GM18508 (cell line): ENCODE data around the gene BST2.

Experiments
- ATAC-seq: cut with Tn5 transposase; IDR thresholded peaks from one replicate; pipeline ENCODE4 v1.9.1; 2021; ENCODE audit warnings: moderate number of reproducible peaks; ENCODE audit not compliant: insufficient read depth, unreplicated experiment

Gene BST2

GRCh38 chr19:17419621-17420474 lies 14.4 kb upstream of the BST2 start, which contains the start of gene MVB12A:
MVB12A (plus strand) TSS chr19:17420047; CDS start chr19:17420136, 89 bp downstream.
- no peak for ATAC-seq

- ATAC-seq = no peak
These were observed 13.8 kb upstream of the BST2 start for GRCh38 chr19:17419154-17419620.

- ATAC-seq = no peak
These were observed 13.3 kb upstream of the BST2 start for GRCh38 chr19:17418710-17419109.

- no peak for ATAC-seq
These were observed 9.7 kb upstream of the BST2 start for GRCh38 chr19:17415121-17415520.

GRCh38 chr19:17414097-17414496 lies 8.7 kb upstream of the BST2 start:
- ATAC-seq = no peak

- ATAC-seq = no peak
These were observed 6.4 kb upstream of the BST2 start for GRCh38 chr19:17411801-17412200.

- no peak for ATAC-seq
These were observed 4.6 kb upstream of the BST2 start for GRCh38 chr19:17409990-17410389.

- no peak for ATAC-seq
These were observed 1.4 kb upstream of the BST2 start for GRCh38 chr19:17406887-17407196.

- ATAC-seq = no peak
These were observed 836 bp upstream of the BST2 start for GRCh38 chr19:17406046-17406886.

GRCh38 chr19:17404621-17405249 lies 695 bp downstream of the BST2 start:
- ATAC-seq = peak; percentile 3

GRCh38 chr19:17404015-17404414 lies 1.4 kb downstream of the BST2 start:
- ATAC-seq = no peak

- no peak for ATAC-seq
These were observed 2.2 kb downstream of the BST2 start for GRCh38 chr19:17402982-17403855.

- ATAC-seq = no peak
These were observed 3.8 kb downstream of the BST2 start for GRCh38 chr19:17401628-17402027.

- no peak for ATAC-seq
These were observed 6.4 kb downstream of the BST2 start for GRCh38 chr19:17398902-17399527.

- no peak for ATAC-seq
These were observed 10.5 kb downstream of the BST2 start for GRCh38 chr19:17394891-17395415.

- no peak for ATAC-seq
These were observed 11.5 kb downstream of the BST2 start, which contains the start of gene CCDC194 for GRCh38 chr19:17393914-17394313. CCDC194 (minus strand) TSS chr19:17394196; CDS start chr19:17394158, 38 bp downstream.

- ATAC-seq = no peak
These were observed 12.4 kb downstream of the BST2 start for GRCh38 chr19:17393002-17393401.

- no peak for ATAC-seq
These were observed 13.9 kb downstream of the BST2 start for GRCh38 chr19:17391371-17392151.
